Diencephalon (tissue), 1 donor: Measurements from ENCODE around the gene TSC22D3. TPM values are rescaled to one million over a fixed set of nuclear protein-coding genes. Genes with fewer than 3 reads are reported as not detected.

ENCODE experiments used
- total RNA-seq: library from RNA; depleted of rRNA; stranded (reverse); fragments of >200 nt; gene quantifications from one replicate; pipeline ENCODE4 v1.2.3, GENCODE V29; 2014

Gene TSC22D3
- 70.4 TPM for total RNA-seq

GRCh38 chrX:107775734-107776511 lies at the start of gene TSC22D3:
Gene TSC22D3, minus strand, starts transcription at chrX:107775787. Its CDS starts 368 bp downstream, at chrX:107775419.

GRCh38 chrX:107777536-107777832 lies 1.9 kb upstream of the TSC22D3 start, which contains the start of gene NCBP2L:
Gene NCBP2L, plus strand, starts transcription at chrX:107777733. Its CDS starts 16,488 bp downstream, at chrX:107794221.

Other genes starting within 250 kb of the TSC22D3 start
- gene PRPS1, start 147.3 kb downstream of the TSC22D3 start, total RNA-seq = 39.7 TPM
- not detected for gene NCBP2L, start 1.9 kb upstream of the TSC22D3 start, total RNA-seq
- gene MID2, start 50.1 kb upstream of the TSC22D3 start, total RNA-seq = 45.0 TPM
- not detected for gene TEX13B, start 206.6 kb upstream of the TSC22D3 start, total RNA-seq